ENCODE data around the gene PRODH2.

Gene PRODH2

DNA sequence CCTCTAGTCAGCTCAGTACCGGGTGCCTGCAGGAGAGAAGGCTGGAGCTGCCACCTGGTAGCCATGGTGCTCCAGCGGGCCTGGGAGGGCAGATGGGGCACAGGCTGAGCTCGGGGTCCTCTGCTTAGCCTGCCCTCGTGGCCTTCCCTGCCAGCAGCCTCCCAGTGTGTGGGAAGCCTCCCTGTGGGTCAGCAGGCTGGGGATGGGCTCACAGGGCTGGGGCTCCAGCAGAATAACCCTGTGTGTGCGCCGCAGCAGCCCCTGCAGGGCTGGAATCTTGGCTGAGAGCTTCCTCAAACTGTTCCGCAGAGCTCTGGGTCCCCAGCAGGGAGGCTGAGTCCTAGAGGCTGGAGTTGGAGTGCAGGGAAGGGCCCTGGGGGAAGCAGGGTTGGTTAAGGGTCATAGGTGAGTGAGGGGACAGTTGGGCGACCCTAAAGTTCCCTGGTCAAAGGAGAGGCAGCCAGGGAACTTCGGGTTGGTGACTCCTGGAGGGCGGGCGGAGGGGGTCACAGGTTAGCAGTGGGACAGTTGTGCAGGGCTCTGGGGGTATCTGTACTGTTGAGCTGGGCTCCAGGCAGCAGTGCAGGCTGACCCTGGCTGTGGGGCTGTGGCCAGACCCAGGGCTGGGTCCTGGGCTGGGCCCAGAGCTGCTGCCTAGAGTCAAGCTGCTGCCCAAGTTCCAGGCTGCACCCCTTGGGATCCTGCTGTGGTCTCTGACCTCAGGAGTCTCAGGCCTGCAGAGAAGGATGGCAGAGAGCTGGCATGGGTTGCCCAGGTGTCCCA lies 23.3 kb downstream of the PRODH2 start:
- no peak overlapping the region for H3K4me3 ChIP-seq (replicated peaks in 1 of 2; ENCODE audit: low read depth in 2 of 2, low read length in 2 of 2)
- DNase-seq (ENCODE audit: low read depth in 2 of 2), result no peak
- TF ChIP-seq, protein P1, sequence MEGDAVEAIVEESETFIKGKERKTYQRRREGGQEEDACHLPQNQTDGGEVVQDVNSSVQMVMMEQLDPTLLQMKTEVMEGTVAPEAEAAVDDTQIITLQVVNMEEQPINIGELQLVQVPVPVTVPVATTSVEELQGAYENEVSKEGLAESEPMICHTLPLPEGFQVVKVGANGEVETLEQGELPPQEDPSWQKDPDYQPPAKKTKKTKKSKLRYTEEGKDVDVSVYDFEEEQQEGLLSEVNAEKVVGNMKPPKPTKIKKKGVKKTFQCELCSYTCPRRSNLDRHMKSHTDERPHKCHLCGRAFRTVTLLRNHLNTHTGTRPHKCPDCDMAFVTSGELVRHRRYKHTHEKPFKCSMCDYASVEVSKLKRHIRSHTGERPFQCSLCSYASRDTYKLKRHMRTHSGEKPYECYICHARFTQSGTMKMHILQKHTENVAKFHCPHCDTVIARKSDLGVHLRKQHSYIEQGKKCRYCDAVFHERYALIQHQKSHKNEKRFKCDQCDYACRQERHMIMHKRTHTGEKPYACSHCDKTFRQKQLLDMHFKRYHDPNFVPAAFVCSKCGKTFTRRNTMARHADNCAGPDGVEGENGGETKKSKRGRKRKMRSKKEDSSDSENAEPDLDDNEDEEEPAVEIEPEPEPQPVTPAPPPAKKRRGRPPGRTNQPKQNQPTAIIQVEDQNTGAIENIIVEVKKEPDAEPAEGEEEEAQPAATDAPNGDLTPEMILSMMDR (IDR thresholded peaks at IDR 0.05; ENCODE audit: low read depth, low read length), result no peak

DNA sequence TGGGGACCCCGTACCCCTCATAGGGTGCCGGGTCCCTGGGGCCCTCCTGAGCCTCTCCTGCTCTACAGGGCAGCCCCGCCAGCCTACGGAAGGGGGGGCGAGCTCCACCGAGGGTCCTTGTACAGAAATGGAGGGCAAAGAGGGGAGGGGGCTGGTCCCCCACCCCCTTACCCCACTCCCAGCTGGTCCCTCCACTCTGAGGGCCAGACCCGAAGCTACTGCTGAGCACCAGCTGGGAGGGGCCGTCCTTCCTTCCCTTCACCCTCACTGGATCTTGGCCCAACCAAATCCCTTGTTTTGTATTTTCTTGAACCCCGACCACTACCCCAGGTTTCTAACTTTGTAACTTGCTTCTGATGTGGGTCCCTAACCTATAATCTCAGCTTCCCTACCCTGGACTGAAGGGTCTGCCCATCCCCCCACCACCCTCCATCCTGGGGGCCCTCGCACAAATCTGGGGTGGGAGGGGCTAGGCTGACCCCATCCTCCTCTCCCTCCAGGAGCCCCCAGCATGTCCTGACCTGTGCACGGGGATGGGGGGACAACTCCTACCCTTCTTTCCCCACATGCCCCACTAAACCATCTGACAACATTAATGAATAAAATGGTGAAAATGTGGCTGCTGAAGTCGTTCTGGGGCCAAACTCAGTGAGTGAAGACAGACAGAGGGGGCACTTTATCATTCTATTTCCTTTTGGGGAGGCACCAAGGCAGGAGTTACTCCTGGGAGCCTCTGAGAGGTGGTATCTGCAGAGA lies 24.3 kb downstream of the PRODH2 start:
- TF ChIP-seq, protein P1 (IDR thresholded peaks at IDR 0.05; ENCODE audit: low read depth, low read length), result no peak
- no peak overlapping the region for H3K4me3 ChIP-seq (replicated peaks in 1 of 2; ENCODE audit: low read depth in 2 of 2, low read length in 2 of 2)
- no peak for DNase-seq (ENCODE audit: low read depth in 2 of 2)

DNA sequence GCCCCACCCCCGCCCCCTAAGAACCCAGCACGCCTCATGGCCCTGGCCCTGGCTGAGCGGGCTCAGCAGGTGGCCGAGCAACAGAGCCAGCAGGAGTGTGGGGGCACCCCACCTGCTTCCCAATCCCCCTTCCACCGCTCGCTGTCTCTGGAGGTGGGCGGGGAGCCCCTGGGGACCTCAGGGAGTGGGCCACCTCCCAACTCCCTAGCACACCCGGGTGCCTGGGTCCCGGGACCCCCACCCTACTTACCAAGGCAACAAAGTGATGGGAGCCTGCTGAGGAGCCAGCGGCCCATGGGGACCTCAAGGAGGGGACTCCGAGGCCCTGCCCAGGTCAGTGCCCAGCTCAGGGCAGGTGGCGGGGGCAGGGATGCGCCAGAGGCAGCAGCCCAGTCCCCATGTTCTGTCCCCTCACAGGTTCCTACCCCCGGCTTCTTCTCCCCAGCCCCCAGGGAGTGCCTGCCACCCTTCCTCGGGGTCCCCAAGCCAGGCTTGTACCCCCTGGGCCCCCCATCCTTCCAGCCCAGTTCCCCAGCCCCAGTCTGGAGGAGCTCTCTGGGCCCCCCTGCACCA lies 25.3 kb downstream of the PRODH2 start:
- no peak for DNase-seq (ENCODE audit: low read depth in 2 of 2)
- TF ChIP-seq, protein P1 (IDR thresholded peaks at IDR 0.05; ENCODE audit: low read depth, low read length), result no peak
- no peak overlapping the region for H3K4me3 ChIP-seq (replicated peaks in 1 of 2; ENCODE audit: low read depth in 2 of 2, low read length in 2 of 2)

DNA sequence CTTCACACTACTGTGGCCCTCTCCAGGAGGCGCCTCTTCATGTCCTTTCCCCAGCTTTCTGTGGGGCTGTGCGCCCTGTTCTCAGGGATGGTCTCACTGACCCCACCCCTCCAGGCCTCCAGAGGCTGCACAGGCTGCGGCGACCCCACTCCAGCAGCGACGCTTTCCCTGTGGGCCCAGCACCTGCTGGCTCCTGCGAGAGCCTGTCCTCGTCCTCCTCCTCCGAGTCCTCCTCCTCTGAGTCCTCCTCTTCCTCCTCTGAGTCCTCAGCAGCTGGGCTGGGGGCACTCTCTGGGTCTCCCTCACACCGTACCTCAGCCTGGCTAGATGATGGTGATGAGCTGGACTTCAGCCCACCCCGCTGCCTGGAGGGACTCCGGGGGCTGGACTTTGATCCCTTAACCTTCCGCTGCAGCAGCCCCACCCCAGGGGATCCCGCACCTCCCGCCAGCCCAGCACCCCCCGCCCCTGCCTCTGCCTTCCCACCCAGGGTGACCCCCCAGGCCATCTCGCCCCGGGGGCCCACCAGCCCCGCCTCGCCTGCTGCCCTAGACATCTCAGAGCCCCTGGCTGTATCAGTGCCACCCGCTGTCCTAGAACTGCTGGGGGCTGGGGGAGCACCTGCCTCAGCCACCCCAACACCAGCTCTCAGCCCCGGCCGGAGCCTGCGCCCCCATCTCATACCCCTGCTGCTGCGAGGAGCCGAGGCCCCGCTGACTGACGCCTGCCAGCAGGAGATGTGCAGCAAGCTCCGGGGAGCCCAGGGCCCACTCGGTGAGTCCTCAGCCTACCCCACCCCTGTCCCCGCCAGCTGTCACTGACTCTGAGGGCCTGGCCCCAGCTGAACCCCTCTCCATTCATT lies 26.1 kb downstream of the PRODH2 start:
- no peak overlapping the region for H3K4me3 ChIP-seq (replicated peaks in 1 of 2; ENCODE audit: low read depth in 2 of 2, low read length in 2 of 2)
- DNase-seq (ENCODE audit: low read depth in 2 of 2), result no peak

DNA sequence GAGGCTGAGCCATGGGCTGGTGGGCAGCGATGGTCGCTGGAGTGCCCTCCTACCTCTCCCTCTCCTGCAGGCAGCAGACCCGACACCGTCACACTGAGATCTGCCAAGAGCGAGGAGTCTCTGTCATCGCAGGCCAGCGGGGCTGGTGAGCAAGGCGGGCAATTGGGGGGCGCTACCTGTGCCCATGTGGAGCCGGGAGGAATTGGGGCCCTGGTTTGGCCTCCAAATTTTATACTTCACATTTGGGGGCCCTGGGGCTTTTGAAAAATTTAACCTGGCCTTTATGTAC lies 27.4 kb downstream of the PRODH2 start:
- TF ChIP-seq, protein P1 (IDR thresholded peaks at IDR 0.05; ENCODE audit: low read depth, low read length), result no peak
- H3K4me3 ChIP-seq (replicated peaks in 1 of 2; ENCODE audit: low read depth in 2 of 2, low read length in 2 of 2), result no peak overlapping the region
- no peak for DNase-seq (ENCODE audit: low read depth in 2 of 2)

More for the DNA sequence above, 26.1 kb downstream of the PRODH2 start:
- TF ChIP-seq, protein P1 (IDR thresholded peaks at IDR 0.05; ENCODE audit: low read depth, low read length), result no peak

DNA sequence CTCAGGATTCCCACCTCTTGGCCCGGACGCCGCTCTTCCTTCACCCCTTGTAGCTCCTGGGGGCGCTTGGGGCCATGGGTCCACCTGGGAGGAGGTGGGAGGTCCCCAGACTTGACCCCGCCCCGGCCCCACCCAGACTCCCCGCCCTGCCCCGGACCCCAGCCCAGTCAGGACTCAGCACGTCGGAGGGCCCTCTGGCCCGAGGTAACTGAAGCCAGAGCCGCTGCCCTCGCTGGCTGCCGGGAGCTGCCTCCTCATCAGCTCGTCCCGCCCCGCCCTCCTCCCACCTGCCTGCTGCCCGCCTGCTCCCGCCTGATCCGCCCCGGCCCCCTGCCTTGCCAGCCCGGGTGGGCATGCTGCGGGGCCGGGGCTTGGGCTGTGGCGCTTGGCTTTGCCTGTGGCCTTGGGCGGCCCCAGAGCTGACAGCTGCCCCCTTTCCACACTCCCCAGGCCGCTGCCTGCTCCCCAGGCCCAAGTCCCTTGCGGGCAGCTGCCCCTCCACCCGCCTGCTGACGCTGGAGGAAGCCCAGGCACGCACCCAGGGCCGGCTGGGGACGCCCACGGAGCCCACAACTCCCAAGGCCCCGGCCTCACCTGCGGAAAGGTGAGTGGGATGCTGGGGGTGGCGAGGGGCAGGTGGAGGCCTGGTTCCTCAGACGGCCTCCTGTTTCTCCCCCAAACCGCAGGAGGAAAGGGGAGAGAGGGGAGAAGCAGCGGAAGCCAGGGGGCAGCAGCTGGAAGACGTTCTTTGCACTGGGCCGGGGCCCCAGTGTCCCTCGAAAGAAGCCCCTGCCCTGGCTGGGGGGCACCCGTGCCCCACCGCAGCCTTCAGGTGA lies 27.9 kb downstream of the PRODH2 start:
- TF ChIP-seq, protein P1 (IDR thresholded peaks at IDR 0.05; ENCODE audit: low read depth, low read length), result no peak

More for the DNA sequence above, 27.9 kb downstream of the PRODH2 start:
- DNase-seq (ENCODE audit: low read depth in 2 of 2), result no peak
- no peak overlapping the region for H3K4me3 ChIP-seq (replicated peaks in 1 of 2; ENCODE audit: low read depth in 2 of 2, low read length in 2 of 2)

Data from cardiac fibroblast (primary cell).